Liver (tissue), 9 donors: ENCODE results near the gene ABCA1. TPM values are rescaled to one million over a fixed set of nuclear protein-coding genes. Genes with fewer than 3 reads are reported as not detected.

Experiments used
- DNase-seq: peaks from one replicate; pipeline ENCODE4 v3.0.0-alpha.2; 2017; ENCODE audit warnings: low spot score
- H3K27ac ChIP-seq, 2 donors: one replicate each; pipeline ENCODE4 v1.7.0; 2013; ENCODE audit warnings: inconsistent platforms in 2 of 2, low read length in 2 of 2, control low read depth in 1 of 2, low read depth in 1 of 2, mild to moderate bottlenecking in 1 of 2
- H3K27me3 ChIP-seq, 4 donors: one replicate each; pipeline versions ENCODE4 v1.6.1 to v1.7.0; 2013; ENCODE audit warnings: low read length in 3 of 4, inconsistent platforms in 1 of 4, mild to moderate bottlenecking in 1 of 4, moderate library complexity in 1 of 4; ENCODE audit not compliant: control insufficient read depth in 4 of 4, insufficient read depth in 4 of 4
- H3K36me3 ChIP-seq, 4 donors: one replicate each; pipeline versions ENCODE4 v1.6.1 to v1.7.0; 2013; ENCODE audit warnings: low read length in 3 of 4, mild to moderate bottlenecking in 3 of 4, low read depth in 1 of 4, moderate library complexity in 1 of 4; ENCODE audit not compliant: control insufficient read depth in 4 of 4, insufficient read depth in 3 of 4
- H3K4me1 ChIP-seq, 4 donors: one replicate each; pipeline versions ENCODE4 v1.6.1 to v1.7.0; 2013; ENCODE audit warnings: low read length in 3 of 4, mild to moderate bottlenecking in 3 of 4, moderate library complexity in 1 of 4; ENCODE audit not compliant: control insufficient read depth in 4 of 4, insufficient read depth in 4 of 4
- H3K4me3 ChIP-seq, 3 donors: one replicate each; pipeline versions ENCODE4 v1.6.1 to v1.7.0; 2013; ENCODE audit warnings: low read length in 3 of 3, control low read depth in 1 of 3, low read depth in 1 of 3, mild to moderate bottlenecking in 1 of 3
- H3K9ac ChIP-seq, 2 donors: one replicate each; pipeline ENCODE4 v1.7.0; 2013; ENCODE audit warnings: low read length in 2 of 2, mild to moderate bottlenecking in 2 of 2, moderate library complexity in 2 of 2, control low read depth in 1 of 2, low read depth in 1 of 2
- H3K9me3 ChIP-seq, 4 donors: one replicate each; pipeline versions ENCODE4 v1.6.1 to v1.7.0; 2013; ENCODE audit warnings: low read length in 3 of 4; ENCODE audit not compliant: control insufficient read depth in 4 of 4
- CTCF ChIP-seq: fragments of 150-350 bp; IDR thresholded peaks from 2 replicates; pipeline ENCODE4 v1.5.1; 2017; ENCODE audit warnings: improper control_type of control experiment, low read depth, low read length; ENCODE audit not compliant: missing input control
- EGR1 ChIP-seq, 2 donors: IDR thresholded peaks; 2 replicates each; pipeline ENCODE4 v1.6.1; 2016 to 2018; ENCODE audit warnings: antibody characterized with exemption in 2 of 2, low read depth in 2 of 2
- FOXA1 ChIP-seq: IDR thresholded peaks from 2 replicates; pipeline ENCODE4 v1.6.1; 2016; ENCODE audit warnings: antibody characterized with exemption
- FOXA2 ChIP-seq: IDR thresholded peaks from 2 replicates; pipeline ENCODE4 v1.6.1; 2016; ENCODE audit warnings: antibody characterized with exemption
- HNF4A ChIP-seq, 2 donors: conservative IDR thresholded peaks; 2 replicates each; pipeline ENCODE4 v1.6.1; 2016; ENCODE audit warnings: antibody characterized with exemption in 2 of 2, mild to moderate bottlenecking in 2 of 2
- HNF4G ChIP-seq: IDR thresholded peaks from 2 replicates; pipeline ENCODE4 v1.6.1; 2016; ENCODE audit warnings: antibody characterized with exemption
- MAX ChIP-seq: IDR thresholded peaks from 2 replicates; pipeline ENCODE4 v1.6.1; 2016; ENCODE audit warnings: antibody characterized with exemption
- NR2F2 ChIP-seq: IDR thresholded peaks from 2 replicates; pipeline ENCODE4 v1.6.1; 2016; ENCODE audit warnings: antibody characterized with exemption
- RAD21 ChIP-seq, 2 donors: IDR thresholded peaks; 2 replicates each; pipeline ENCODE4 v1.6.1; 2016; ENCODE audit warnings: antibody characterized with exemption in 2 of 2, mild to moderate bottlenecking in 2 of 2
- SP1 ChIP-seq: IDR thresholded peaks from 2 replicates; pipeline ENCODE4 v1.6.1; 2018; ENCODE audit warnings: antibody characterized with exemption, mild to moderate bottlenecking
- TAF1 ChIP-seq: conservative IDR thresholded peaks from 2 replicates; pipeline ENCODE4 v1.6.1; 2016; ENCODE audit warnings: antibody characterized with exemption, mild to moderate bottlenecking
- YY1 ChIP-seq: IDR thresholded peaks from 2 replicates; pipeline ENCODE4 v1.6.1; 2016; ENCODE audit warnings: antibody characterized with exemption, mild to moderate bottlenecking
- ZBTB33 ChIP-seq: IDR thresholded peaks from 2 replicates; pipeline ENCODE4 v1.6.1; 2016; ENCODE audit warnings: antibody characterized with exemption
- WGBS: extraction: QIAGEN DNeasy Blood & Tissue Kit; methylation state at CpG from one replicate; pipeline ENCODE4 v1.1.7; 2013; 5-methylcytosine and 5-hydroxymethylcytosine counted together
- polyA plus RNA-seq, 2 donors: library from polyadenylated mRNA; stranded (reverse) in 1 of 2; unstranded in 1 of 2; fragments of 200-250 nt in 1 of 2; fragments of >200 nt in 1 of 2; fragmentation: Nextera tagmentation in 1 of 2; extraction: Ambion mirVana in 1 of 2; gene quantifications; one replicate each; pipeline versions ENCODE4 v1.2.1 to v1.2.3, GENCODE V29; 2013 to 2015
- total RNA-seq, 2 donors: library from RNA; depleted of rRNA; stranded (reverse); fragments of >200 nt; gene quantifications; one replicate each; pipeline ENCODE4 v1.2.3, GENCODE V29; 2014
- TF ChIP-seq, protein P1 (sequence below): IDR thresholded peaks from 2 replicates; pipeline ENCODE4 v1.6.1; 2016; ENCODE audit warnings: antibody characterized with exemption
- TF ChIP-seq, protein P2 (sequence below): IDR thresholded peaks from 2 replicates; pipeline ENCODE4 v1.6.1; 2016; ENCODE audit warnings: antibody characterized with exemption, mild to moderate bottlenecking
- donor health status: healthy.
- donor health status: healthy.
- donor health status: healthy.
- donor health status: healthy.
- donor health status: healthy.

ABCA1 gene
- total and polyA plus RNA-seq, 4 donors, result 15.4 to 223 (median 62.9) TPM

DNA sequence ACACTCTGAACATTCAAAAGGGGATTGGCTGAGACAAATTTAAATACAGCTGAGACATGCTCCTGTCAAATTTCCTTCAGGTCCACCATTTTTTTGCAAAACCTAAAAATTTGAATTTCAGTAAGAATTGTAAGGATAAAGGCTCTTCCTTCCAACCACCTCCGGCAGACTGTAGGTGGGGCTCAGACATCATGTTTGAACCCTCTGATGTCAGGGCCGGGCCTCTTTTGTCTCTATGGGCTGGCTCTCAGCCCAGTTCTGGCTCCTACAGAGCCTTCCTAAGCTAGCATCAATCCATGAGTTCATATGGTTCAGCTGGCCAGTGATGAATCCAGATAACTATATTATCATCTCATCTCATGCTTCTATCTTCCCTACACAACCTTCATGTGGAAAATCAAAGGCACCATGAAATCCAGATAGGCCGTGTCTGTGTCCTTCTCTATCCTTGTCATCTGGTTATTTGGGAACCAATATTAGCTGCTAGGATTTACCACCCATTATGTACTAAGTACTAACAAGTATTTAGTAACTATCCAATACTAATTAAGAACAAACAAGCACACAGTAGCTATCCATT lies 119.8 kb downstream of the ABCA1 start:
- Histone ChIP-seq H3K36me3 (peaks cover 6 to 85% (median 77%) of the 10 kb centered on the region in 4 donors), H3K27ac (no peak overlapping the region)
- TF ChIP-seq, protein P1, sequence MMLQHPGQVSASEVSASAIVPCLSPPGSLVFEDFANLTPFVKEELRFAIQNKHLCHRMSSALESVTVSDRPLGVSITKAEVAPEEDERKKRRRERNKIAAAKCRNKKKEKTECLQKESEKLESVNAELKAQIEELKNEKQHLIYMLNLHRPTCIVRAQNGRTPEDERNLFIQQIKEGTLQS, result no peak
- TF ChIP-seq, protein P2, sequence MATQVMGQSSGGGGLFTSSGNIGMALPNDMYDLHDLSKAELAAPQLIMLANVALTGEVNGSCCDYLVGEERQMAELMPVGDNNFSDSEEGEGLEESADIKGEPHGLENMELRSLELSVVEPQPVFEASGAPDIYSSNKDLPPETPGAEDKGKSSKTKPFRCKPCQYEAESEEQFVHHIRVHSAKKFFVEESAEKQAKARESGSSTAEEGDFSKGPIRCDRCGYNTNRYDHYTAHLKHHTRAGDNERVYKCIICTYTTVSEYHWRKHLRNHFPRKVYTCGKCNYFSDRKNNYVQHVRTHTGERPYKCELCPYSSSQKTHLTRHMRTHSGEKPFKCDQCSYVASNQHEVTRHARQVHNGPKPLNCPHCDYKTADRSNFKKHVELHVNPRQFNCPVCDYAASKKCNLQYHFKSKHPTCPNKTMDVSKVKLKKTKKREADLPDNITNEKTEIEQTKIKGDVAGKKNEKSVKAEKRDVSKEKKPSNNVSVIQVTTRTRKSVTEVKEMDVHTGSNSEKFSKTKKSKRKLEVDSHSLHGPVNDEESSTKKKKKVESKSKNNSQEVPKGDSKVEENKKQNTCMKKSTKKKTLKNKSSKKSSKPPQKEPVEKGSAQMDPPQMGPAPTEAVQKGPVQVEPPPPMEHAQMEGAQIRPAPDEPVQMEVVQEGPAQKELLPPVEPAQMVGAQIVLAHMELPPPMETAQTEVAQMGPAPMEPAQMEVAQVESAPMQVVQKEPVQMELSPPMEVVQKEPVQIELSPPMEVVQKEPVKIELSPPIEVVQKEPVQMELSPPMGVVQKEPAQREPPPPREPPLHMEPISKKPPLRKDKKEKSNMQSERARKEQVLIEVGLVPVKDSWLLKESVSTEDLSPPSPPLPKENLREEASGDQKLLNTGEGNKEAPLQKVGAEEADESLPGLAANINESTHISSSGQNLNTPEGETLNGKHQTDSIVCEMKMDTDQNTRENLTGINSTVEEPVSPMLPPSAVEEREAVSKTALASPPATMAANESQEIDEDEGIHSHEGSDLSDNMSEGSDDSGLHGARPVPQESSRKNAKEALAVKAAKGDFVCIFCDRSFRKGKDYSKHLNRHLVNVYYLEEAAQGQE, result no peak
- TF ChIP-seq EGR1 (IDR thresholded peaks at IDR 0.05; ENCODE audit: low read depth in 2 of 2), result no peak
- no peak for TF ChIP-seq SP1
- TF ChIP-seq YY1, result no peak
- no peak for TF ChIP-seq ZBTB33
- no peak for TF ChIP-seq FOXA1
- peak; percentile 36 to 39 for TF ChIP-seq RAD21 (IDR thresholded peaks at IDR 0.05)
- peak; percentile 5 for TF ChIP-seq CTCF
- TF ChIP-seq NR2F2, result no peak
- TF ChIP-seq FOXA2, result no peak
- TF ChIP-seq HNF4G, result no peak
- TF ChIP-seq MAX, result no peak
- no peak for TF ChIP-seq HNF4A (conservative IDR thresholded peaks at IDR 0.05)
- no peak for TF ChIP-seq TAF1

GRCh38 chr9:104805441-104805840 lies 122.5 kb downstream of the ABCA1 start:
- no peaks in the 10 kb centered on the region for H3K27me3 ChIP-seq
- no peaks in the 10 kb centered on the region for H3K9me3 ChIP-seq
- peaks cover 8 to 93% (median 82%) of the 10 kb centered on the region in 4 donors for H3K36me3 ChIP-seq
- peaks cover 0 to 5% (median 3%) of the 10 kb centered on the region in 4 donors for H3K4me1 ChIP-seq
- TF ChIP-seq YY1 (no peak), SP1 (no peak), TAF1 (no peak), ZBTB33 (no peak), FOXA2 (no peak), MAX (no peak), FOXA1 (no peak)
- TF ChIP-seq, protein P2, result no peak
- DNase-seq, result no peak
- WGBS, result 98% methylated on average over 2 of the region's 2 CpGs
- H3K4me3 ChIP-seq, result no peak overlapping the region
- H3K27ac ChIP-seq, result no peak overlapping the region
- no peak overlapping the region for H3K9ac ChIP-seq

More for the DNA sequence above, 119.8 kb downstream of the ABCA1 start:
- Histone ChIP-seq H3K9ac (no peak overlapping the region), H3K27me3 (no peaks in the 10 kb centered on the region), H3K4me3 (no peak overlapping the region), H3K4me1 (peaks cover 0 to 29% (median 28%) of the 10 kb centered on the region in 4 donors), H3K9me3 (no peaks in the 10 kb centered on the region)
- WGBS, result 72% methylated on average over 3 of the region's 3 CpGs
- DNase-seq, result no peak
